HG03378 (cell line): ENCODE results near the gene TACR2.
A peak's percentile ranks its signal among the peaks of the same experiment; 100 is the strongest.

Experiments
- ATAC-seq: cut with Tn5 transposase; IDR thresholded peaks from one replicate; pipeline ENCODE4 v1.9.1; 2021; ENCODE audit warnings: mild to moderate bottlenecking, moderate library complexity; ENCODE audit not compliant: unreplicated experiment

Gene TACR2

DNA sequence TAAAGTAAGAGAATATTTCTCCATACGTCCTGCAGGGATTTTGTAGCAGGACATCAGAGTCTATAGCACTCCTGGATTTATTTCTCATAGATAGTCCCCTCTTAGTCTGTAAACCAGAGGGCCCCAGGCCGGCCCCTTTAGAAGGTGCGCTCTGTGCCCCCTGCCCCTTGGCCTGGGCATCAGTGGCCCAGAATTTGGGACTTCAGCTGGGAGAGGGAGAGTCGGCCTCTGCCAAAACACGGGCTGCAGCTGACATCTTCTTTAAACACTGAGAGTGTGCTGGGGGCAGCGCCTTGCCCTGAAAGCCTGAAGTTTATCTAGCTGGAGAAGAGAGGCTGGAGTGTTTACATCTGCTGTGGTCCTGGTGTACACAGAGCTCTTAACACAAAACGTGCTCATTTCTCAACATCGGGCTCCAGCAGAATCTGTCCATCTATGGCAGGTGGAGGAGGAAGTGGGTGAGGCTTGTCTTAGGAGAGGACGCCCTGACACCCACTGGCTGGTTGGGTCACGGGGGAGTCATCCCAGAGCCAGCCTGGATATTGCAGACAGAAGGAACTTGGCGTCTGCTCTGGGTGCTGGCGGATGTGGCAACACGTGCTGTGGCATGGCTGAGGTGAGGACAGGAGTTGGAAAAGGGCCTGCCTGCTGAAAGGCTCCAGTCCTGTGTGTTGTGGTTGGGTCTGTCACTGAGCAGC lies 5.0 kb upstream of the TACR2 start:
- ATAC-seq: no peak

DNA sequence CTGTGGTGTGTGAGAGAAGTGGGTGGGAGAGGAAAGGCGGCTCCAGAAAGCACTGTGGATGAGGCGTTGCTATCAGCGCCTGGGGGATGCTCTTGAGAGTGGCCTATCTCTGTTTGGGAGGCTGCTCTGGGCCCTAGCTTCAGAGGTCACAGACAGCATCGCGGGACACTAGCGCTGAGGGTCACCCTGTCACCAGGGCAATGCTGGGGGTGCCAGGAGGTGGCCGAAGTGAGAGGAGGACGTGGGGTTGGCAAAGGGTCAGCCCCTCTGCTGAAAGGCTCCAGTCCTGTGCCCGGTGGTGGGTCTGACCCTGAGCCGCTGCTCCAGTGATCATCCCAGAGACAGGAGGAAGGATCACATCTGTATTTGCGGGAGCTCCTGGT lies 3.0 kb upstream of the TACR2 start:
- ATAC-seq: no peak

DNA sequence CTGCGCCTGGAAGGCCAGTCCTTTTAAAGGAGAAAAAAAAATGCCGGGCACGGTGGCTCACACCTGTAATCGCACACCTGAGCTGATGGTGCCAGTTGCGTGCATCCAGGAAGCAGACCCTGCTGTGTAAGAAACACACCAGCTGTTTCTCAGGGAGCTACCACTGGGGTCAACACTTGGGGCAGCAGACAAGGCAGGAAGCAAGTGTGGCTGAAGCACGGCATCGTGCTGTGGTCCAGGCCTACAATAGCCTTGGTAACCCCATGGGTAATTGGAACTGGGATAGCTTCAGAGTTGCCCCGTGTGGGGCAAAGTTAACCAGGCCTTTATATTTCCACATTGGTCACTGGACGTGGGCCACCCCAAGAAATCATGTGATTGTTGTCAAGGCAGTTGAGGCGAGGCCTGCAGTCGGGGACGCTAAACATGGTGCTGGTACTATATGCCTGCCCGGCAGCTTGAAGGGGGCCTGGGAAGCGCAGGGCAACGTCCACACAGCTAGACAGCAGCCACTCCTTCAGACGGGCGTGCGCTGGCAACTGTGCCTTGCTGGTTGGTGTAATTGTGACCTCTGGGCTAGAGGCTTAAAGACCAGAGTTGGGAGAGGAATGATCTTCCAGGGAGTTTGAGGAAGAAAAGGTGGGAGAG lies 2.5 kb upstream of the TACR2 start:
- ATAC-seq: no peak

DNA sequence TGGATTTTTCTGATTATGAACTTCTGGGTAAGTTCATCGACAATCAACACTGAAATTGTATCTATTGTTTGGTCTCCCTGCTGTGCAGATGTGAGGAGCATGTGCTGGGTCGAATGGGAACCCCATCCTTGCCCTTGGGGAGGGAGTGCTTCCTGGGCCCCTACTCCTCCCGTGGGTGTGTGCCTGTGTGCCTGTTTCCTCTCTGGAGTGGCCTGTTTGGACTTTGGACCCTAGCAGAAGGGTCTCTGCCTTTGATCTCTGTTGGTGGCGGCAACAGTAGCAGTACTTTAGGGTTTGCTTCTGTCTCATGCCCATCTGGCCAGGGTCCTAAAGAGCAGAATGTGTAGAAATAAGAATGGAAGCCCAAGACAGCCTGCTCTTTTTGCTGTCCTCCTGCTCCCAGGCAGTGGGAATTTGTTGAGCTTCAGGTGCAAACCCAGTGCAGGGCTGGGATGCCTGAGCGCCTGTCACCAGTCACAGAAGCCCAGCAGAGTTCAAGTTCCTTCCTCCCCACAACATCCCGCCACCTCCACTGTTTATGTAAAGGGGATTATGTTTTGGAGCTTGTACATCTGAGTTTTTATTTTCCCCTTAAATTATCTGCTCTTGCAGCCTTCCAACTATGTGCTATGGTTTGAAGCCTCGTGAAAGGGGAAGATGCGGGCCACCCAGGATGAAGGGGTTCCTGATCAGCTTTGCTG lies 1.5 kb upstream of the TACR2 start:
- no peak for ATAC-seq

DNA sequence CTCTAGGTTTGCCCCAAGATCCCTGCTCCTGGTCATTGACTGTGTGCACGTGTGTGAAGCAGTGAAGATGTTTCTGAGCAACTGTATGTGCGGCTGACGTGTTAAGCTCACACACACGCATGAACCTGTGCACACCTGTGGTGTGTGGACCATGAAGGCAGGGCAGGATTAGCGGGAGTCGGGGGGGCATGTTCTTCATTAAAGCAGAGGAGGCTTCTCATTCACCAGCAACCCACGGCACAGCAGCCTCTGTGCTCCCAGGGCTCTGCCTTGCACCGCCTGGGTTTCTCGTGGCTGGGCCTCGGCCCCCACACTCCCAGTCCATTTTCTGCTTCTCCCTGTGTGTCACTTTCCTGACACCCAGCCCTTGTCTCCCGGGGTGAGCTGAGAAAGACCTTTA lies 824 bp upstream of the TACR2 start:
- ATAC-seq: no peak

DNA sequence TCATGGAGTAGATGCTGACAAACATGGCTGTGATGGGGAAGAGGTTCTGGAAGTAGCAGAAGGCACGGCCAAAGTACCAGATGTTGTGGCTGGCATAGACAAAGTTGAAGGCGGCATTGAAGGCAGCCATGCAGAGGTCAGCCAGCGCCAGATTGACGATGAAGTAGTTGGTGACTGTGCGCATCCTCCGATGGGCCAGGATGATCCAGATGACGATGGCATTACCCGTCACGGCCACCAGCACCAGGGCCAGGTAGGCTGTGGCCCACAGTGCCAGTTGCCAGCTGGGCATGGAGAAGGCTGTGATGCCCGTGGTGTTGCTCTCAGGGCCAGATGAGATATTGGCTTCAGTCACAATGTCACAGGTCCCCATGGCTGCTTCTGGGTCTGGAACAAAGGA lies 767 bp downstream of the TACR2 start:
- no peak for ATAC-seq

DNA sequence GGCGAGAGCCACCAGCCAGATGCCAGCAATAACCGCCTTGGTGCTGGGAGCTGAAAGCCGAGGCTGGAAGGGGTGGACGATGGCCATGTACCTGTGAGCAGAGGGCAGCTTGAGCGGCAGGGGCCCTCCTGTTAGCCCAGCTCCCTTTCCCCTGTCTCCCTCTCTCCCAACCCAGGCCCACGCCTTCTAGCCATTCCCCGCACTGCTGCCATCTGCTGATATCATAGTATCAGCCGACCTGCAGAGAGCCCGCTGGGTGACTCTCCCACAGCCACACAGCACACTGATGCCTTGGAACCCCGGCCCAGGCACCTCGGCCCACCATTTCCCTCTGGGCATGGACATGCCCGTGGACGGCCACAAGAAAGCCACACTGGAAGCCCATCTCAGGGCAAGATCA lies 1.7 kb downstream of the TACR2 start:
- no peak for ATAC-seq

DNA sequence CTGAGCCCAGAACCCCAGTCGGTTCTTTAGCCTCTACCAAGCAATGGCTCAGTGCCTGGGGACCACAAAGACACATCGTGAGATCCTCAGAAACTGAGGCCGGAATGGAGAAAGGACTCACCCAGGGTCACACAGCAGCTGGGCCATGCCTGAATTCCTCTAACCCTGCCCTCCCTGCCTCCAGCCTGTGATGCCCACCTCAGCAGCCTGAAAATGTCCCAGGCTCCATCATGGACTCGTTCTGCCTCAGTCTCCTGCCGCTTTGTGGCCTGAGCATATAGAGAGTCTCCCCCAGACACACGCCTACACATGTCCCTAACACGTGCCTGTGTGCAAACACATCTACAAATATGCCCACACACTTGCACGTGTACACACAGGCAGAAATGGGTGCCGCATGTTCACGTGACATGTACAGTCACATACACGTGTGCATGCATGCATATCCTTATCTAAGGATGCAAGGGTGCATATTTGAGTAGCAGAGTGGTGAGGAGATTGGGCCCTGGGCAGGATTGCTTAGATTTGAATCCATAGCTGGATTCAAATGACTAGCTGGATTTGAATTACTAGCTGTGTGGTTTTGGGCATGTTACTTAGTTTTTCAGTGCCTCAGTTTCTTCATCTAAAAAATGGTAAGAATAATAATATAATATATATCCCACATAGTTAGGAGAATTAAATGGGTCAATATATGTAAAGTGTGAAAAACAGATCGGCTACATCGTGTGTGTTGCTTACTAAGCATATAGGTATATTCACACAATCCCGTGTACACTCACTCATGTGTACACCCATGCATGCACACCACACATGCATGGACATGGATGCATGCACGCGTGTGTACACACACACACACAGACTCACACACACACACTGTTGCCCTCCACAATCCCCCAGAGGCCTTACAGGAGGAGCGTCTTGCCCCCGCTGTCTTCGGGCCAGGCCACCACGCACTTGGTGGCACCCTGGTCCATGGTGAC lies 2.4 kb downstream of the TACR2 start:
- ATAC-seq: no peak

DNA sequence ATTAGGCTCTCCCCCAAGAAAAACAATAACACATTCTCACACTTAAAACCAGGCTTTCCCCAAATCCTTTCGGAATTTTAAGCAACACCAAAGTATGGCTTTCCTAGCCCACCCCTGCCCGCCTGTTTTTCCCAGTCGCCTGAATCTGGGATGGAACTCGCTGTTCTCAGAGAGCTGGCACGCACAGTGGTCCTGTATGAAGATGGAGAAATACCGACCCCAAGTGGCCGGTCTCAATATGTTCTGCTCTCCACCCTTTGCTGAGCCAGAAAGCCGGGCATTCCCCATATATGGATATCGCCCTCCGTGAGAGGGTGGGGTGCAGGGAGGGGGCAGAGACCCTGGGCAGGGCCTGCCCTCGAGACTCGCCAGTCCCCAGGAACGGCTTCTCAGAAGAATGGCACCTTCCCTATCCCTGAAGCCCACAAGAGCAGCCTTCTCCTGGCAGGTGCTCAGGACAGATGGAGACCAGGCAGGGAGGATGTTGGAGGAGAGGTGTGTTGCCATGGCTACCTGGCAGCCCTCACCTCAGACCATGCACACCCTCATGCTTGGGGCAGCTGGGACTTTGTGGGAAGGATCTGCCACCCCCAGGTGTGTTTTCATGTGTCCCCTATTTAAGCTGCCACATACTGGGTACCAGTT lies 3.4 kb downstream of the TACR2 start:
- ATAC-seq: no peak

DNA sequence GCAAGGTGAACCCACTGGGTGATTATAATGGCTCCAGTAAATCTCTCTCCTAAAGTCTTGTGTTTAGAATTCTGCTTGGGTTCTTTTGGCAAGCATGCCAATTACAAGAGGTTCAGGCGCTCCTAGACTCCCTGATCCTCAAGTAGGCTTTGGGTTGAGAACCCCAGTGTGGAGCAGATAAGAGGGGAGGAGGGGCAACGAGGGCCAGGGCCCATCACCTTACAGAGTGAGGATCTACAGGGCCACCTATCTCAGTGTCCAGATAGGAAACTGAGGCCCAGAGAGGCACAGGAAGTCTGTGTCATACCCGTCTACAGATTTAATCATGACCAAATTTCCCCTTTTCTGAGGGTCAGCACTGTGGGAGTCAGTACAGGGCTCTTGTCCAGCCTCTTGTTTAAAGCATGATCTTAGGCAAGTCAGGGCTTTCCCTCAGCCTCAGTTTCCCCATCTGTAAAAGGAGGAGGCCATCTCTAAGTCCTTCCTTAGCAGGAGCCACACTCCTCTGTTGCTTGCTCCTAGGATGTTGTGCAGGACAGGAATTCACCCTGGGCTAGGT lies 4.4 kb downstream of the TACR2 start:
- ATAC-seq: no peak

DNA sequence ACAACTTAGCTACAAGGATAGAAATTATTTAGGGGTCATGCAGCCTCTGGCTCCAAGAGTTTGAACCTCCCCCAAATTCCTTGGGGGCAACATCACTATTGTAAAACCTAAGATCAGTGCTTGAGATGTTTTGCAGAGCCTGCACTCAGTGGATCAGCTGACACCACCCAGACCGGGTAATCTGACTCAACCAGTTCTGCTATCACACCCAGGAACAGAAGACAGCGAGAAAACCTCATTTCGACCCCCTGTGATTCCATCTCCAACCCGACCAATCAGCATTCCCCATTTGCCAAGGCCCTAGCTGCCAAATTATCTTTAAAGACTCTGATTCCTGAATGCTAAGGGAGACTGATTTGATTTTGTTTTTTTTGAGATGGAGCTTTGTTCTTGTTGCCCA lies 5.2 kb downstream of the TACR2 start:
- no peak for ATAC-seq

DNA sequence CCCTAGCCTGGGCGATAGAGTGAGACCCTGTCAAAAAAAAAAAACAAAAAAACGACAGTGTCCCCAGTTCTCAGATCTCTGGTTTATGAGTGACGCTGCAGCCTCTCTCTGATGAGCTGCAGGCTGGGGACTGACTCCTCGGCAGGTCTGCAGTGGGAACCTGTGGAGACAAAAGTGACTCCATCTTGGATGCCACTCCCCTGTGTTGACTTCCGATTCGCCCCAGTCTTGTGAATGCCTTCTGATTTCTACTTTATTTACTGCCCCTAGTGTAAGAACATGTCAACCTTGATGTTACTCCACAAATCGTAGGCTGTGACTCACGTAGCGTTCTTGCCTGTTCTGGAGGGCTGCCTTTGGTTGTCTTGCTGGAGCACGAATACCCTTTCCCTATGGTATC lies 6.2 kb downstream of the TACR2 start:
- no peak for ATAC-seq

DNA sequence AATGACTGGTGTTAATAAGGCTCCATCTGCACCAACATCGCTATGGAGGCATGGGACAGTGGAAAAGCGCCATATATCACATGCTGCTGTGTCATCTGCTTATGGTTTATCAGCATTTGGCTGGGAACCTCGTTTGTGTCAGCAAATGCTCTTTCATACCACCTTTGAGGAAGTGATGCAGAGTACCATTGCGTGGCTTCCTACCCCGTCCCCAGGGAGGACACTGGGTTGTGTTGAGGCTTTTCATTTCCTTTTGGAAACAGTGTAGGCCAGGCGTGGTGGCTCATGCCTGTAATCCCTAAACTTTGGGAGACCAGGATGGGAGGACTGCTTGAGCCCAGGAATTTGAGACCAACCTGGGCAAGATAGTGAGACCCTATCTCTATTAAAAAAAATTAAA lies 6.8 kb downstream of the TACR2 start:
- no peak for ATAC-seq

DNA sequence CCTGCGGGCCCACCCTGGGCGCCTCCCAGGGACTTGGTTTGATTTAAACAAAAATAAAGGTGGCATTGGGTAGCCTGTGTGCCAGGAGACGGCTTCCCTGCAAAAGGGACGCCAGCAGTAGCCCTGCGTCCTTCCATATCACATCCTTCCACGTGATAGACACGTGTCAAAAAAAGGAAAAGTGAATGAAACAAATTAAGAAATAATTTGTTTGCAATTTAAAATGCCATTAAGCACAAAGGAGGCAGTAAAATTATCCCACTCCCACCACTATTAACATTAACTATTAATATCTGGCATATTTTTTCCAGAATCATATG lies 7.6 kb downstream of the TACR2 start:
- no peak for ATAC-seq

DNA sequence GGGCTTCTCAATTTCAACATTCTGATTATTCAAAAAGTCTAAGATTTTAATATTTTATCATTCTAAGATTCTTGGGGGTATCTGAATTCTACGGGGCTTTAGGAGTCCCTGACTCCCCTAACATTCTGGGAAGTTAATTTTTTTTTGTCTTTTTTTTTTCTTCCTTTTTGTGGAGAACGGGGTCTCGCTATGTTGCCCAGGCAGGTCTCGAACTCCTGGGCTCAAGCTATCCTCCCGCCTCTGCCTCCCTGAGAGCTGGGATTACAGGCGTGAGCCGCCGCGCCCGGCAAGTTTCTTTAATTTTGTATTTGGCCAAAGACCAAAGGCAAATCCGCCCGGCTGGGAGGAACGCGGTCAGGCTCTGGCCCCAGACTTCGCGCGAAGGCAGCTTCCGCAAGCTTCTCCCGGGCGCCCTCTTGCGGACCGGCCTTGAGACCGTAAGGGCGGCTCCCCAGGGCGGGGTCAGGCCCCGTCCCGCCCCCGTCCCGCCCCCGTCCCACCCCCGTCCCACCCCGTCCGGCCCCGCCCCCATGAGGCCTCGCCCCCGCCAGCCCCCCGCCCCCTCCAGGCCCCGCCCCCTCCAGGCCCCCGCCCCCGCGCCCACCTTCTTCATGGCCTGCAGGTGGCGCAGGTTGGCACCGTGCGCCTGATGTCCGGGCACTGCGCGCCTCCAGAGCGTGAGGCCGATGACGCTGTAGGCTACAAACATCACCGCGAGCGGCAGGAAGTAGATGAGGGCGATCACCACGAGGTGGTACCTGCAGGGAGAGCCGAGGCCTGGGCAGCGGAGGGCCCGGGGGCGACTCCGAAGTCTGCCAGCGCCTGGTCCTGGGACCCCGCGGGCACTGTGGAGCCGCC lies 8.2 kb downstream of the TACR2 start:
- peak; percentile 78 for ATAC-seq

DNA sequence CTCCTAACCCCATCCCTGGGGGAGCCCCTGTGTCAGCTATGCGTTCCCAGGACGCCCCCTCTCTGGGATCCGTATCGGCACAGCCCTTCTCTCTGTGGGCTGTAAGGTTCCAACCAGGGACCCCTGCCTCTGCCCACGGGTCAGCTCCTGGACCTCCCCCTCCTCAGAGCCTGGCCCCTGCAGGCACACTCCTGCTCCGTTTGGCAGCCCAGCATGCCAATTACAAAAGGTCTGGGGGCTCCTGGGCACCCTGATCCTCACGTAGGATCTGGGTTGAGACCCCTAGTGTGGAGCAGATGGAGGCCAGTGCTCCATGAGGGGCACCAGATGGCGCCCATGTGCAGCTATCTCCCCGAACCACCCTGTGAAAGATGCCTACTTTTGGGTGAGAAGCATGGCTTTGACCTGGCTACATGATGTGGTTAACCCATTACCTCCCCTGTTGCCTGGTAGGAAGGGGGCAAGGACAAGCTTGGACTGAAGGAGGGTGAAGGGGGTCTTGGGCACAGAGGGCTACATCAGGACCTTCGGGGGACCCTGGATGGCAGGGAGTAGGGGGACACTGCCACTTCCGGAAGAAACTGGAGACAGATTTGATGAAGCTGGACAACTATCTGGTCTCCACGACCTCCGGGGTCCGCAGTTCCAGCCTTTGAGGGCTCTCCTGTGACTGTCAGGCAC lies 9.0 kb downstream of the TACR2 start:
- no peak for ATAC-seq

DNA sequence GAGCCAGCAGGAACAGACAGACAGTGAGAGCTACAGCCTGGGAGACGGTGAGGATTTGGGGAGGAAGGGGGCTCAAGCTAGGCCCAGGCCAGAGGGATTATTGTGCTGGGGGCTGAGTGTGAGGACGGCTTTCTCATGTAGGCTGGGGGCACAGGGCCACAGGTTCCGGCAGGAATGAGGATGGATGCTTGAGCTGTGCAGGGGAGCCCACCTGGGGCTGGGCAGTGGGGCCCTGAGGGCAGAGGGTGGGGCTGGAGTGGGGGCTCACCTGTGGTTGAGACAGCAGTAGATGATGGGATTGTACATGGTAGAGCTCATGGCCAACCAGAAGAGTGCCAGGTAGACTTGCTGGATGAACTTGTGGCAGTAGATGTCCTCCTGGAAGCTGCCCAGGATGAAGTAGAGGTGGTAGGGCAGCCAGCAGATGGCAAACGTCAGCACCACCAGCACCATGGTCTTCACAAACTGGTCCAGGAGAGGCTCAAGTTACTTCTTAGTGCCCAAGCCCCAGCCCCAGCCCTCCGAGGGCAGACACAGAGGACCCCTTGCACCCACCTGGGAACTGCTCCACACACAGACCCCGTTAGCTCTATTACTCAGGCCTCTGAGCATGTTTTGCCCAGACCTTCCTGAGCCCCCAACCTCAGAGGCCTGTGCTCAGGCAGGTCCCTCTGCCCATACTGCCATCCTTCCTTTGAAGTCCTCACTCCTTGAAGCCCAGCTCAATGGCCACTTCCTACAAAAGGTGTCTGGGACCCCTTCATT lies 9.7 kb downstream of the TACR2 start:
- no peak for ATAC-seq

DNA sequence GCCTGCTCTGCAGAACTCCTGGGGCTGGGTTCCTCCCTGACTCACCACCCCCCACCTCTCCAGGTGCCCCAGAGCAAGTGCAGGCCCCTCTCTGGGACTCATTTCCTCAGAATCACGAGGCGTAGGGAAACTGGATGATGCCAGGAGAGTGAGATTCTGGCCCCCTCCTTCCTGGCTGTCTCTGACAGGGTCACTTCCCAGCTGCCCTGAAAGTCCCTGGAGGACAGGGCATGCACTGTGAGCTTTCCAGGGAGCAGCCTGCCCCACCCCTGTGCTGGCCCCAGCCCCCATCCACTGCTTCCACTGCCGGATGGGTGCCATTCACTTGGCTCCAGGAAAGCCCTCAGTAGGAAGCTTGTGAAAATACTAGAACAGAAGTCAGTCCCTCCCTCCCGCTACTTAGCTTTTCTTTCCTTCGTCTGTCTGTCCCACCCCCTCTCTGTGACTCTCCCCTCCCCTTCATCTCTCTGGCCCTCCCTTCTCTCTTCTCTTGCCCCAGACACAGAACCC lies 10.4 kb downstream of the TACR2 start:
- no peak for ATAC-seq
